A549 (cell line): ENCODE measurements around the gene HHATL. TPM values are rescaled to one million over a fixed set of nuclear protein-coding genes. Genes with fewer than 3 reads are reported as not detected.

ENCODE experiments used
- ATAC-seq, 2 experiments: fragments of 200-7000 bp in 1 of 2; fragments of >200 bp in 1 of 2; cut with Nextera tagmentation in 1 of 2; cut with Tn5 transposase in 1 of 2; 3 replicates each; pipeline versions ENCODE4 v1.8.0 to v1.9.1; 2018 to 2020; ENCODE audit warnings: mild to moderate bottlenecking in 1 of 2, moderate library complexity in 1 of 2
- CTCF ChIA-PET: fragments of 300-600 bp; sonication (Branson Sonifier 250); formaldehyde crosslinking; extraction: SDS; loops from one replicate; lab custom pipeline; 2021; ENCODE audit warnings: antibody characterized with exemption, inconsistent platforms; lab: Yijun Ruan, JAX
- POLR2A ChIA-PET: fragments of 350-600 bp; formaldehyde crosslinking; extraction: SDS; loops from one replicate; lab custom pipeline; 2021; ENCODE audit warnings: antibody characterized with exemption, inconsistent platforms; lab: Yijun Ruan, JAX
- DNase-seq, 2 experiments: peaks; one replicate each; pipeline versions ENCODE4 v3.0.0 to v3.0.0-alpha.2; 2011 to 2016; ENCODE audit warnings: low read depth in 1 of 2, low spot score in 1 of 2
- FAIRE-seq: peaks from 2 replicates; lab custom pipeline; 2011; peaks lifted over from hg19 to GRCh38; lab: Jason Lieb, UNC
- H3K27ac ChIP-seq, 2 experiments: fragments of >200 bp; sonication (Bioruptor Twin); formaldehyde crosslinking; 3 replicates each; pipeline ENCODE4 v1.5.1; 2016 to 2017
- H3K4me1 ChIP-seq: fragments of >200 bp; sonication (Bioruptor Twin); formaldehyde crosslinking; 3 replicates; pipeline ENCODE4 v1.6.1; 2016
- H3K4me2 ChIP-seq: fragments of >200 bp; sonication (Bioruptor Twin); formaldehyde crosslinking; 3 replicates; pipeline ENCODE4 v1.6.1; 2016
- H3K4me3 ChIP-seq: fragments of >200 bp; sonication (Bioruptor Twin); formaldehyde crosslinking; 3 replicates; pipeline ENCODE4 v1.5.1; 2016
- H3K9me3 ChIP-seq: fragments of >200 bp; sonication (Bioruptor Twin); formaldehyde crosslinking; 3 replicates; pipeline ENCODE4 v1.6.1; 2016
- BHLHE40 ChIP-seq: IDR thresholded peaks from 2 replicates; pipeline ENCODE4 v1.6.1; 2012; ENCODE audit warnings: low read depth, low read length, inconsistent platforms
- CBX8 ChIP-seq: fragments of 200-600 bp; sonication (generic); IDR thresholded peaks from 2 replicates; pipeline ENCODE4 v1.6.1; 2016
- E2F6 ChIP-seq: IDR thresholded peaks from 2 replicates; pipeline ENCODE4 v1.6.1; 2012; ENCODE audit warnings: low read depth, borderline replicate concordance
- EHF ChIP-seq: fragments of 250-450 bp; sonication (Bioruptor Pico); IDR thresholded peaks from 2 replicates; pipeline ENCODE4 v1.5.0; 2020; ENCODE audit warnings: mild to moderate bottlenecking
- ELK1 ChIP-seq: fragments of 150-350 bp; IDR thresholded peaks from 2 replicates; pipeline ENCODE4 v1.6.1; 2014; ENCODE audit warnings: low read depth, mild to moderate bottlenecking, low read length
- FOSB ChIP-seq: fragments of 250-450 bp; sonication (Bioruptor Pico); IDR thresholded peaks from 2 replicates; pipeline ENCODE4 v1.5.0; 2020; ENCODE audit warnings: mild to moderate bottlenecking, moderate library complexity
- FOSL2 ChIP-seq, 2 experiments: fragments of 450-650 bp in 1 of 2; fragments of >200 bp in 1 of 2; sonication (Bioruptor Twin) in 1 of 2; formaldehyde crosslinking; IDR thresholded peaks; 2 replicates each; pipeline versions ENCODE4 v1.5.0 to v1.6.1; 2016 to 2020; ENCODE audit warnings: mild to moderate bottlenecking in 1 of 2, moderate library complexity in 1 of 2
- GATA3 ChIP-seq: IDR thresholded peaks from 2 replicates; pipeline ENCODE4 v1.6.1; 2012; ENCODE audit warnings: borderline replicate concordance
- HDAC2 ChIP-seq: fragments of 200-600 bp; sonication (generic); IDR thresholded peaks from 2 replicates; pipeline ENCODE4 v1.6.1; 2016
- HEYL ChIP-seq: fragments of 250-450 bp; sonication (Bioruptor Pico); IDR thresholded peaks from 2 replicates; pipeline ENCODE4 v1.8.0; 2021; ENCODE audit warnings: mild to moderate bottlenecking, moderate library complexity
- HOXA7 ChIP-seq: fragments of 250-450 bp; sonication (Bioruptor Pico); IDR thresholded peaks from 2 replicates; pipeline ENCODE4 v1.5.0; 2020; ENCODE audit warnings: mild to moderate bottlenecking, moderate library complexity
- HOXB13 ChIP-seq: fragments of 250-450 bp; sonication (Bioruptor Pico); IDR thresholded peaks from 2 replicates; pipeline ENCODE4 v1.5.0; 2020; ENCODE audit warnings: low read depth, mild to moderate bottlenecking, moderate library complexity
- JUN ChIP-seq, 2 experiments: fragments of >200 bp; sonication (Bioruptor Twin); formaldehyde crosslinking; IDR thresholded peaks; 2 replicates in 1 of 2; 3 replicates in 1 of 2; pipeline ENCODE4 v1.6.1; 2016 to 2017
- KDM5A ChIP-seq: fragments of 200-600 bp; sonication (generic); IDR thresholded peaks from 2 replicates; pipeline ENCODE4 v1.6.1; 2016; ENCODE audit warnings: antibody characterized with exemption, mild to moderate bottlenecking
- MAZ ChIP-seq: fragments of 150-350 bp; IDR thresholded peaks from 2 replicates; pipeline ENCODE4 v1.6.1; 2014; ENCODE audit warnings: antibody characterized with exemption, low read depth, low read length, borderline replicate concordance
- MYC ChIP-seq: IDR thresholded peaks from 2 replicates; pipeline ENCODE4 v1.6.1; 2012; ENCODE audit warnings: mild to moderate bottlenecking, inconsistent platforms, low read length, improper control_type of control experiment, borderline replicate concordance
- NPAS2 ChIP-seq: fragments of 250-450 bp; sonication (Bioruptor Pico); IDR thresholded peaks from 2 replicates; pipeline ENCODE4 v1.8.0; 2022; ENCODE audit warnings: mild to moderate bottlenecking, moderate library complexity, borderline replicate concordance
- PHF8 ChIP-seq: fragments of 200-600 bp; sonication (generic); IDR thresholded peaks from 2 replicates; pipeline ENCODE4 v1.6.1; 2016; ENCODE audit warnings: low read depth, mild to moderate bottlenecking, antibody characterized with exemption, moderate library complexity, borderline replicate concordance
- RAD21 ChIP-seq, 2 experiments: fragments of >200 bp in 1 of 2; sonication (Bioruptor Twin) in 1 of 2; formaldehyde crosslinking in 1 of 2; IDR thresholded peaks in 1 of 2; conservative IDR thresholded peaks in 1 of 2; 2 replicates in 1 of 2; 3 replicates in 1 of 2; pipeline ENCODE4 v1.6.1; 2012 to 2018; ENCODE audit warnings: inconsistent platforms in 1 of 2
- RCOR1 ChIP-seq: fragments of 150-350 bp; IDR thresholded peaks from 2 replicates; pipeline ENCODE4 v1.6.1; 2014; ENCODE audit warnings: antibody characterized with exemption, low read length, low read depth
- REST ChIP-seq: fragments of 200-600 bp; sonication (generic); IDR thresholded peaks from 2 replicates; pipeline ENCODE4 v1.6.1; 2016; ENCODE audit warnings: antibody characterized with exemption, mild to moderate bottlenecking, moderate library complexity
- TFCP2L1 ChIP-seq: fragments of 250-450 bp; sonication (Bioruptor Pico); IDR thresholded peaks from 2 replicates; pipeline ENCODE4 v1.5.0; 2021; ENCODE audit warnings: mild to moderate bottlenecking
- ZFP36 ChIP-seq: fragments of 450-650 bp; IDR thresholded peaks from 2 replicates; pipeline ENCODE4 v1.6.1; 2014; ENCODE audit warnings: borderline replicate concordance; ENCODE audit not compliant: partially characterized antibody
- ZNF302 ChIP-seq: fragments of 250-450 bp; sonication (Bioruptor Pico); IDR thresholded peaks from 2 replicates; pipeline ENCODE4 v1.9.0; 2021; ENCODE audit warnings: inconsistent platforms, mild to moderate bottlenecking, moderate library complexity
- ZSCAN20 ChIP-seq: fragments of 250-450 bp; sonication (Bioruptor Pico); IDR thresholded peaks from 2 replicates; pipeline ENCODE4 v1.8.0; 2022; ENCODE audit warnings: mild to moderate bottlenecking, moderate library complexity
- WGBS: methylation state at CpG from one replicate; pipeline ENCODE4 v1.1.6; 2017; ENCODE audit errors: missing lambda C conversion rate; 5-methylcytosine and 5-hydroxymethylcytosine counted together
- polyA plus RNA-seq, 4 experiments: library from polyadenylated mRNA; depleted of rRNA in 3 of 4; stranded (reverse); fragments of >200 nt; fragmentation: RNase III in 1 of 4; extraction: RNeasy Plus Mini Kit Qiagen cat#74134 plus additional on column Dnase treatment in 1 of 4; gene quantifications; 2 replicates in 3 of 4; 3 replicates in 1 of 4; pipeline ENCODE4 v1.2.3, GENCODE V29; 2011 to 2017

HHATL gene
- polyA plus RNA-seq, 2 of the 4 experiments (the other 2 are of a cell fraction): not detected

GRCh38 chr3:42678447-42678846 is 24.2 kb downstream of the HHATL start:
- DNase-seq: no peak
- Histone ChIP-seq H3K27ac (no peak overlapping the region), H3K4me3 (no peak overlapping the region), H3K9me3 (peaks cover 10% of the 10 kb centered on the region; the same call in 2 of the 3 replicates), H3K4me1 (peaks cover 2% of the 10 kb centered on the region; the same call in 1 of the 3 replicates), H3K4me2 (no peak overlapping the region)
- ChIA-PET POLR2A (no interaction called here), CTCF (no interaction called here)
- FAIRE-seq: no peak
- ATAC-seq: no peak
- 38% methylated on average over 2 of the region's 2 CpGs for WGBS
- no peak for TF ChIP-seq TFCP2L1
- no peak for TF ChIP-seq REST
- no peak for TF ChIP-seq HOXA7 (CRISPR knock-in tag)
- TF ChIP-seq MYC: no peak
- no peak for TF ChIP-seq FOSL2 (IDR thresholded peaks at IDR 0.05)
- TF ChIP-seq FOSL2 (CRISPR knock-in tag; IDR thresholded peaks at IDR 0.05): no peak
- no peak for TF ChIP-seq PHF8
- TF ChIP-seq ZNF302 (CRISPR knock-in tag): no peak
- no peak for TF ChIP-seq GATA3
- TF ChIP-seq E2F6: no peak
- no peak for TF ChIP-seq NPAS2 (CRISPR knock-in tag)
- TF ChIP-seq CBX8: no peak

GRCh38 chr3:42675909-42676308 is 26.7 kb downstream of the HHATL start:
- WGBS: 43% methylated on average over 2 of the region's 2 CpGs
- ATAC-seq: no peak
- no peak for FAIRE-seq
- no peak overlapping the region for H3K4me3 ChIP-seq
- peaks cover 10% of the 10 kb centered on the region; the same call in 2 of the 3 replicates for H3K9me3 ChIP-seq
- H3K4me1 ChIP-seq: no peaks in the 10 kb centered on the region
- no peak for TF ChIP-seq TFCP2L1
- CTCF ChIA-PET: no interaction called here
- POLR2A ChIA-PET: no interaction called here
- H3K4me2 ChIP-seq: no peak overlapping the region
- DNase-seq: no peak
- no peak overlapping the region for H3K27ac ChIP-seq

GRCh38 chr3:42674146-42674545 is 28.5 kb downstream of the HHATL start:
- no peak for TF ChIP-seq EHF (CRISPR knock-in tag)
- no peak for TF ChIP-seq ZNF302 (CRISPR knock-in tag)
- no peak for TF ChIP-seq FOSB (CRISPR knock-in tag)
- TF ChIP-seq JUN (IDR thresholded peaks at IDR 0.05): no peak
- no peak for TF ChIP-seq ELK1
- TF ChIP-seq HOXB13: no peak
- no peak for TF ChIP-seq CBX8
- no peak for TF ChIP-seq KDM5A
- TF ChIP-seq ZFP36: no peak
- TF ChIP-seq MAZ: no peak
- TF ChIP-seq HEYL (CRISPR knock-in tag): no peak
- no peak for TF ChIP-seq REST
- TF ChIP-seq MYC: no peak
- TF ChIP-seq ZSCAN20 (CRISPR knock-in tag): no peak
- TF ChIP-seq RAD21 (conservative IDR thresholded peaks at IDR 0.05 in 1 of 2, IDR thresholded peaks at IDR 0.05 in 1 of 2): no peak
- TF ChIP-seq RCOR1: no peak
- TF ChIP-seq BHLHE40: no peak
- TF ChIP-seq HDAC2: no peak
- TF ChIP-seq, all 56 proteins: peak for 0
- no peak for FAIRE-seq
- 2% methylated on average over 3 of the region's 3 CpGs for WGBS
- POLR2A ChIA-PET: no interaction called here
- no peak for ATAC-seq
- CTCF ChIA-PET: no interaction called here
- Histone ChIP-seq H3K4me2 (no peak overlapping the region), H3K27ac (no peak overlapping the region), H3K4me1 (no peaks in the 10 kb centered on the region), H3K4me3 (no peak overlapping the region), H3K9me3 (peaks cover 10% of the 10 kb centered on the region; the same call in 2 of the 3 replicates)
- no peak for DNase-seq
